GM23338 (cell line): ENCODE results near the gene FLOT1. TPM values are rescaled to one million over a fixed set of nuclear protein-coding genes. Genes with fewer than 3 reads are reported as not detected.

Experiments used
- ATAC-seq: fragments of 200-7000 bp; cut with Tn5 transposase; 3 replicates; pipeline ENCODE4 v1.9.1; 2020
- DNase-seq: peaks from one replicate; pipeline ENCODE4 v3.0.0-alpha.2; 2015; ENCODE audit warnings: low spot score
- H2AFZ ChIP-seq: fragments of 200-600 bp; sonication (generic); 2 replicates; pipeline ENCODE4 v1.8.0; 2016; ENCODE audit warnings: antibody characterized with exemption, mild to moderate bottlenecking, moderate library complexity
- H3F3A ChIP-seq: fragments of 200-600 bp; sonication (generic); replicated peaks from 2 replicates; pipeline ENCODE4 v1.8.0; 2017; ENCODE audit warnings: antibody characterized with exemption, mixed run types, low read depth
- H3K27ac ChIP-seq: fragments of 200-600 bp; sonication (generic); 2 replicates; pipeline ENCODE4 v1.6.1; 2016; ENCODE audit warnings: low read depth
- H3K27me3 ChIP-seq: fragments of 200-600 bp; sonication (generic); 2 replicates; pipeline ENCODE4 v1.8.0; 2016; ENCODE audit warnings: mild to moderate bottlenecking, mixed run types, moderate library complexity; ENCODE audit not compliant: insufficient read depth
- H3K36me3 ChIP-seq: fragments of 200-600 bp; sonication (generic); 2 replicates; pipeline ENCODE4 v1.8.0; 2016; ENCODE audit warnings: mild to moderate bottlenecking; ENCODE audit not compliant: insufficient read depth
- H3K4me1 ChIP-seq: fragments of 200-600 bp; sonication (generic); 2 replicates; pipeline ENCODE4 v1.8.0; 2016; ENCODE audit warnings: mild to moderate bottlenecking, moderate library complexity; ENCODE audit not compliant: insufficient read depth
- H3K4me2 ChIP-seq: fragments of 200-600 bp; sonication (generic); 2 replicates; pipeline ENCODE4 v1.7.1; 2017; ENCODE audit warnings: mixed run types
- H3K4me3 ChIP-seq: fragments of 200-600 bp; sonication (generic); 2 replicates; pipeline ENCODE4 v1.6.1; 2016; ENCODE audit warnings: mixed run types
- H3K79me2 ChIP-seq: fragments of 200-600 bp; sonication (generic); replicated peaks from 2 replicates; pipeline ENCODE4 v1.8.0; 2017; ENCODE audit warnings: mild to moderate bottlenecking; ENCODE audit not compliant: insufficient read depth
- H3K9me2 ChIP-seq: fragments of 200-600 bp; sonication (generic); 2 replicates; pipeline ENCODE4 v1.8.0; 2017; ENCODE audit not compliant: insufficient read depth
- H4K20me1 ChIP-seq: fragments of 200-600 bp; sonication (generic); replicated peaks from 2 replicates; pipeline ENCODE4 v1.8.0; 2017; ENCODE audit warnings: mild to moderate bottlenecking; ENCODE audit not compliant: insufficient read depth
- H3K27ac Mint-ChIP-seq: 2 replicates; pipeline ENCODE4 v1.8.0; 2020; ENCODE audit warnings: inconsistent platforms, mild to moderate bottlenecking, moderate library complexity, mixed read lengths
- H3K27me3 Mint-ChIP-seq: 3 replicates; pipeline ENCODE4 v1.8.0; 2022; ENCODE audit warnings: low read depth, mild to moderate bottlenecking, moderate library complexity, mixed read lengths, inconsistent platforms; ENCODE audit not compliant: insufficient read depth, poor library complexity
- H3K36me3 Mint-ChIP-seq: 3 replicates; pipeline ENCODE4 v1.8.0; 2021; ENCODE audit warnings: low read depth, mild to moderate bottlenecking, inconsistent platforms, moderate library complexity, mixed read lengths
- H3K4me1 Mint-ChIP-seq: 3 replicates; pipeline ENCODE4 v1.8.0; 2020; ENCODE audit warnings: mild to moderate bottlenecking, inconsistent platforms, mixed read lengths
- H3K4me3 Mint-ChIP-seq: 3 replicates; pipeline ENCODE4 v1.8.0; 2021; ENCODE audit warnings: moderate library complexity, mild to moderate bottlenecking, inconsistent platforms, mixed read lengths
- H3K9me3 Mint-ChIP-seq: 3 replicates; pipeline ENCODE4 v1.8.0; 2020; ENCODE audit warnings: moderate library complexity, mild to moderate bottlenecking, inconsistent platforms, mixed read lengths
- CREB1 ChIP-seq: fragments of 250-450 bp; sonication (Bioruptor Pico); IDR thresholded peaks from 2 replicates; pipeline ENCODE4 v1.5.0; 2020; ENCODE audit warnings: low read depth, mild to moderate bottlenecking, moderate library complexity
- EZH2 ChIP-seq: fragments of 200-600 bp; sonication (generic); IDR thresholded peaks from one replicate; pipeline ENCODE4 v1.8.0; 2017; ENCODE audit warnings: antibody characterized with exemption, mild to moderate bottlenecking, low read depth; ENCODE audit not compliant: unreplicated experiment
- EZH2phosphoT487 ChIP-seq: fragments of 200-600 bp; sonication (generic); IDR thresholded peaks from one replicate; pipeline ENCODE4 v1.8.1; 2018; ENCODE audit warnings: antibody characterized with exemption; ENCODE audit not compliant: unreplicated experiment
- JUNB ChIP-seq: IDR thresholded peaks from one replicate; pipeline ENCODE4 v1.6.1; 2016; ENCODE audit warnings: antibody characterized with exemption; ENCODE audit not compliant: unreplicated experiment
- NANOG ChIP-seq: IDR thresholded peaks from 2 replicates; pipeline ENCODE4 v1.6.1; 2016; ENCODE audit warnings: antibody characterized with exemption, borderline replicate concordance
- POLR2AphosphoS5 ChIP-seq: IDR thresholded peaks from 2 replicates; pipeline ENCODE4 v1.6.1; 2016; ENCODE audit warnings: antibody characterized with exemption, low read depth
- STAT1 ChIP-seq: IDR thresholded peaks from one replicate; pipeline ENCODE4 v1.6.1; 2016; ENCODE audit warnings: antibody characterized with exemption; ENCODE audit not compliant: unreplicated experiment
- ZNF114 ChIP-seq: fragments of 250-450 bp; sonication (Bioruptor Pico); IDR thresholded peaks from 2 replicates; pipeline ENCODE4 v1.5.0; 2020; ENCODE audit warnings: mild to moderate bottlenecking, moderate library complexity
- ZNF331 ChIP-seq: fragments of 250-450 bp; sonication (Bioruptor Pico); IDR thresholded peaks from 2 replicates; pipeline ENCODE4 v1.5.0; 2020; ENCODE audit warnings: low read depth, mild to moderate bottlenecking, moderate library complexity
- ZNF462 ChIP-seq: fragments of 250-450 bp; sonication (Bioruptor Pico); IDR thresholded peaks from 2 replicates; pipeline ENCODE4 v1.5.0; 2020; ENCODE audit warnings: mild to moderate bottlenecking, moderate library complexity
- polyA plus RNA-seq: library from polyadenylated mRNA; unstranded; fragments of >200 nt; fragmentation: Nextera tagmentation; extraction: Ambion mirVana; gene quantifications from 2 replicates; pipeline ENCODE4 v1.2.1, GENCODE V29; 2016
- total RNA-seq: library from RNA; depleted of rRNA; stranded (reverse); fragments of >200 nt; shearing (Covaris generic); gene quantifications from 2 replicates; pipeline ENCODE4 v1.2.3, GENCODE V29; 2014
- TF ChIP-seq, protein P1 (sequence below): IDR thresholded peaks from one replicate; pipeline ENCODE4 v1.6.1; 2018; ENCODE audit warnings: antibody characterized with exemption; ENCODE audit not compliant: unreplicated experiment
- TF ChIP-seq, protein P2 (sequence below): IDR thresholded peaks from 2 replicates; pipeline ENCODE4 v1.6.1; 2016; ENCODE audit warnings: antibody characterized with exemption
- TF ChIP-seq, protein P3 (sequence below), 2 experiments: fragments of 200-600 bp in 1 of 2; sonication (generic) in 1 of 2; conservative IDR thresholded peaks; 2 replicates each; pipeline versions ENCODE4 v1.5.1 to v1.6.1; 2016 to 2017; ENCODE audit warnings: antibody characterized with exemption in 2 of 2, low read depth in 2 of 2, mild to moderate bottlenecking in 2 of 2, moderate library complexity in 1 of 2

The FLOT1 gene
- total and polyA plus RNA-seq, 2 experiments from 2014 or later = 72.2 to 94.5 TPM

- Histone ChIP-seq H4K20me1 (peaks cover 12% of the 10 kb centered on the region), H3K79me2 (no peaks in the 10 kb centered on the region), H3K4me2 (no peak overlapping the region), H3K36me3 (peaks cover 22% of the 10 kb centered on the region), H3K4me3 (no peak overlapping the region), H3K27me3 (no peaks in the 10 kb centered on the region), H3K9me2 (no peaks in the 10 kb centered on the region), H3K27ac (no peak overlapping the region), H2AFZ (no peak overlapping the region), H3K4me1 (no peaks in the 10 kb centered on the region), H3F3A (0 out of 2 replicates have a peak, but pooled peaks cover 3% of the 10 kb centered on the region)
- TF ChIP-seq, protein P1, sequence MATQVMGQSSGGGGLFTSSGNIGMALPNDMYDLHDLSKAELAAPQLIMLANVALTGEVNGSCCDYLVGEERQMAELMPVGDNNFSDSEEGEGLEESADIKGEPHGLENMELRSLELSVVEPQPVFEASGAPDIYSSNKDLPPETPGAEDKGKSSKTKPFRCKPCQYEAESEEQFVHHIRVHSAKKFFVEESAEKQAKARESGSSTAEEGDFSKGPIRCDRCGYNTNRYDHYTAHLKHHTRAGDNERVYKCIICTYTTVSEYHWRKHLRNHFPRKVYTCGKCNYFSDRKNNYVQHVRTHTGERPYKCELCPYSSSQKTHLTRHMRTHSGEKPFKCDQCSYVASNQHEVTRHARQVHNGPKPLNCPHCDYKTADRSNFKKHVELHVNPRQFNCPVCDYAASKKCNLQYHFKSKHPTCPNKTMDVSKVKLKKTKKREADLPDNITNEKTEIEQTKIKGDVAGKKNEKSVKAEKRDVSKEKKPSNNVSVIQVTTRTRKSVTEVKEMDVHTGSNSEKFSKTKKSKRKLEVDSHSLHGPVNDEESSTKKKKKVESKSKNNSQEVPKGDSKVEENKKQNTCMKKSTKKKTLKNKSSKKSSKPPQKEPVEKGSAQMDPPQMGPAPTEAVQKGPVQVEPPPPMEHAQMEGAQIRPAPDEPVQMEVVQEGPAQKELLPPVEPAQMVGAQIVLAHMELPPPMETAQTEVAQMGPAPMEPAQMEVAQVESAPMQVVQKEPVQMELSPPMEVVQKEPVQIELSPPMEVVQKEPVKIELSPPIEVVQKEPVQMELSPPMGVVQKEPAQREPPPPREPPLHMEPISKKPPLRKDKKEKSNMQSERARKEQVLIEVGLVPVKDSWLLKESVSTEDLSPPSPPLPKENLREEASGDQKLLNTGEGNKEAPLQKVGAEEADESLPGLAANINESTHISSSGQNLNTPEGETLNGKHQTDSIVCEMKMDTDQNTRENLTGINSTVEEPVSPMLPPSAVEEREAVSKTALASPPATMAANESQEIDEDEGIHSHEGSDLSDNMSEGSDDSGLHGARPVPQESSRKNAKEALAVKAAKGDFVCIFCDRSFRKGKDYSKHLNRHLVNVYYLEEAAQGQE = no peak
- TF ChIP-seq EZH2 (no peak), NANOG (no peak), POLR2AphosphoS5 (no peak), EZH2phosphoT487 (no peak), JUNB (no peak), ZNF462 (CRISPR knock-in tag) (no peak), STAT1 (no peak), ZNF114 (CRISPR knock-in tag) (no peak), ZNF331 (CRISPR knock-in tag) (no peak), CREB1 (CRISPR knock-in tag) (no peak)
- TF ChIP-seq, protein P2, sequence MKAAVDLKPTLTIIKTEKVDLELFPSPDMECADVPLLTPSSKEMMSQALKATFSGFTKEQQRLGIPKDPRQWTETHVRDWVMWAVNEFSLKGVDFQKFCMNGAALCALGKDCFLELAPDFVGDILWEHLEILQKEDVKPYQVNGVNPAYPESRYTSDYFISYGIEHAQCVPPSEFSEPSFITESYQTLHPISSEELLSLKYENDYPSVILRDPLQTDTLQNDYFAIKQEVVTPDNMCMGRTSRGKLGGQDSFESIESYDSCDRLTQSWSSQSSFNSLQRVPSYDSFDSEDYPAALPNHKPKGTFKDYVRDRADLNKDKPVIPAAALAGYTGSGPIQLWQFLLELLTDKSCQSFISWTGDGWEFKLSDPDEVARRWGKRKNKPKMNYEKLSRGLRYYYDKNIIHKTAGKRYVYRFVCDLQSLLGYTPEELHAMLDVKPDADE = no peak
- TF ChIP-seq, protein P3, sequence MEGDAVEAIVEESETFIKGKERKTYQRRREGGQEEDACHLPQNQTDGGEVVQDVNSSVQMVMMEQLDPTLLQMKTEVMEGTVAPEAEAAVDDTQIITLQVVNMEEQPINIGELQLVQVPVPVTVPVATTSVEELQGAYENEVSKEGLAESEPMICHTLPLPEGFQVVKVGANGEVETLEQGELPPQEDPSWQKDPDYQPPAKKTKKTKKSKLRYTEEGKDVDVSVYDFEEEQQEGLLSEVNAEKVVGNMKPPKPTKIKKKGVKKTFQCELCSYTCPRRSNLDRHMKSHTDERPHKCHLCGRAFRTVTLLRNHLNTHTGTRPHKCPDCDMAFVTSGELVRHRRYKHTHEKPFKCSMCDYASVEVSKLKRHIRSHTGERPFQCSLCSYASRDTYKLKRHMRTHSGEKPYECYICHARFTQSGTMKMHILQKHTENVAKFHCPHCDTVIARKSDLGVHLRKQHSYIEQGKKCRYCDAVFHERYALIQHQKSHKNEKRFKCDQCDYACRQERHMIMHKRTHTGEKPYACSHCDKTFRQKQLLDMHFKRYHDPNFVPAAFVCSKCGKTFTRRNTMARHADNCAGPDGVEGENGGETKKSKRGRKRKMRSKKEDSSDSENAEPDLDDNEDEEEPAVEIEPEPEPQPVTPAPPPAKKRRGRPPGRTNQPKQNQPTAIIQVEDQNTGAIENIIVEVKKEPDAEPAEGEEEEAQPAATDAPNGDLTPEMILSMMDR (conservative IDR thresholded peaks at IDR 0.05; ENCODE audit: low read depth in 2 of 2) = no peak
- peaks cover 83% of the 10 kb centered on the region for H3K36me3 Mint-ChIP-seq
- no peaks in the 10 kb centered on the region; the same call in 1 of the 3 replicates for H3K9me3 Mint-ChIP-seq
- DNase-seq (no peak), ATAC-seq (no peak)
- peaks cover 8% of the 10 kb centered on the region for H3K27me3 Mint-ChIP-seq
- peaks cover 7% of the 10 kb centered on the region for H3K4me1 Mint-ChIP-seq
- peak overlapping the region; percentile 32; the same call in 1 of the 2 replicates for H3K27ac Mint-ChIP-seq
- H3K4me3 Mint-ChIP-seq = no peak overlapping the region; the same call in 2 of the 3 replicates
These were observed 35.1 kb downstream of the FLOT1 start for GRCh38 chr6:30707281-30707850.
